IPS DF 4.7 (cell line): ENCODE measurements around the gene KCNK4.
"Not testable (repeated sequence)": the region's sequence is repeated elsewhere in the genome, so short reads cannot be mapped to it uniquely, and the experiment has no call there.

Experiments used
- DNase-seq: peaks from one replicate; pipeline ENCODE4 v3.0.0-alpha.2; 2013; ENCODE audit warnings: low spot score; ENCODE audit errors: extremely low read depth

KCNK4 gene

GRCh38 chr11:64291262-64291751 is at the start of gene KCNK4:
KCNK4 (plus strand) TSS chr11:64291302; CDS start chr11:64293019, 1,717 bp downstream.
- DNase-seq = no peak

- no peak for DNase-seq
Observed at GRCh38 chr11:64241491-64242374, 49.4 kb upstream of the KCNK4 start.

- DNase-seq = no peak
Observed at GRCh38 chr11:64243236-64243854, 47.8 kb upstream of the KCNK4 start.

- no peak for DNase-seq
Observed at GRCh38 chr11:64244107-64244506, 47.0 kb upstream of the KCNK4 start.

- no peak for DNase-seq
Observed at GRCh38 chr11:64244966-64245365, 46.1 kb upstream of the KCNK4 start.

- DNase-seq = no peak
Observed at GRCh38 chr11:64245401-64245796, 45.7 kb upstream of the KCNK4 start.

- DNase-seq = no peak
Observed at GRCh38 chr11:64245797-64246620, 45.1 kb upstream of the KCNK4 start.

- DNase-seq = not testable (repeated sequence)
Observed at GRCh38 chr11:64246621-64246870, 44.6 kb upstream of the KCNK4 start.

GRCh38 chr11:64246871-64247728 is 44.0 kb upstream of the KCNK4 start, which contains the start of gene PPP1R14B:
PPP1R14B (minus strand) TSS chr11:64246943; CDS start chr11:64246673, 270 bp downstream.
- DNase-seq = no peak

GRCh38 chr11:64247729-64248531 is 43.2 kb upstream of the KCNK4 start:
- no peak for DNase-seq

- DNase-seq = no peak
Observed at GRCh38 chr11:64248578-64248977, 42.5 kb upstream of the KCNK4 start.

- DNase-seq = no peak
Observed at GRCh38 chr11:64249038-64249437, 42.1 kb upstream of the KCNK4 start.

- DNase-seq = no peak
Observed at GRCh38 chr11:64249563-64250414, 41.3 kb upstream of the KCNK4 start.

GRCh38 chr11:64250415-64251015 is 40.6 kb upstream of the KCNK4 start:
- DNase-seq = no peak

GRCh38 chr11:64251016-64251752 is 39.9 kb upstream of the KCNK4 start, which contains the start of gene PLCB3:
PLCB3 (plus strand) TSS chr11:64251530; CDS start chr11:64251650, 120 bp downstream.
- DNase-seq = no peak

GRCh38 chr11:64251753-64252002 is 39.4 kb upstream of the KCNK4 start:
- DNase-seq = no peak

- DNase-seq = no peak
Observed at GRCh38 chr11:64252003-64252872, 38.9 kb upstream of the KCNK4 start.
